GM12891 (cell line): Measurements from ENCODE around the gene PGA4.

Experiments
- POLR2A ChIP-seq: IDR thresholded peaks from 2 replicates; pipeline ENCODE4 v1.6.1; 2011; ENCODE audit warnings: low read depth, low read length, control low read depth
- POLR2AphosphoS5 ChIP-seq: IDR thresholded peaks from 2 replicates; pipeline ENCODE4 v1.6.1; 2011; ENCODE audit warnings: low read depth, low read length, control low read depth

GRCh38 chr11:61277186-61278000, 55.2 kb downstream of the PGA4 start:
- TF ChIP-seq POLR2AphosphoS5 (no peak), POLR2A (no peak)
